HepG2 (cell line): ENCODE data around the gene NDUFB3. TPM values are rescaled to one million over a fixed set of nuclear protein-coding genes. Genes with fewer than 3 reads are reported as not detected.

ENCODE experiments used
- CBX2 ChIP-seq, 2 experiments: fragments of 200-600 bp in 1 of 2; sonication (generic); formaldehyde crosslinking in 1 of 2; IDR thresholded peaks; 2 replicates each; pipeline versions ENCODE4 v1.7.0 to v1.8.1; 2018 to 2022; ENCODE audit warnings: low read depth in 2 of 2, low read length in 1 of 2, mild to moderate bottlenecking in 1 of 2, missing genetic modification reagents in 1 of 2
- CC2D1A ChIP-seq: sonication (generic); formaldehyde crosslinking; IDR thresholded peaks from 2 replicates; pipeline ENCODE4 v1.8.1; 2023; ENCODE audit warnings: mild to moderate bottlenecking, missing genetic modification reagents
- FOSL2 ChIP-seq: sonication (generic); formaldehyde crosslinking; IDR thresholded peaks from 2 replicates; pipeline ENCODE4 v1.4.0; 2020; ENCODE audit warnings: missing genetic modification reagents
- FOXK1 ChIP-seq: sonication (generic); formaldehyde crosslinking; IDR thresholded peaks from 2 replicates; pipeline ENCODE4 v1.4.0; 2020; ENCODE audit warnings: low read depth, missing genetic modification reagents, borderline replicate concordance
- KLF6 ChIP-seq: IDR thresholded peaks from 2 replicates; pipeline ENCODE4 v1.8.0; 2016; ENCODE audit warnings: missing biosample characterization, missing genetic modification reagents
- RCOR2 ChIP-seq: IDR thresholded peaks from 2 replicates; pipeline ENCODE4 v1.6.1; 2016; ENCODE audit warnings: missing biosample characterization, missing genetic modification reagents
- RORA ChIP-seq: sonication (generic); formaldehyde crosslinking; IDR thresholded peaks from 2 replicates; pipeline ENCODE4 v1.5.0; 2020; ENCODE audit warnings: mild to moderate bottlenecking, missing genetic modification reagents, moderate library complexity
- RXRA ChIP-seq: sonication (generic); formaldehyde crosslinking; IDR thresholded peaks from 2 replicates; pipeline ENCODE4 v1.5.1; 2020; ENCODE audit warnings: missing genetic modification reagents
- SOX5 ChIP-seq: IDR thresholded peaks from 2 replicates; pipeline ENCODE4 v1.6.1; 2016; ENCODE audit warnings: borderline replicate concordance
- ZNF382 ChIP-seq: sonication (generic); formaldehyde crosslinking; IDR thresholded peaks from 2 replicates; pipeline ENCODE4 v1.5.0; 2020; ENCODE audit warnings: missing genetic modification reagents, mild to moderate bottlenecking, borderline replicate concordance
- ZNF501 ChIP-seq: sonication (generic); formaldehyde crosslinking; IDR thresholded peaks from 2 replicates; pipeline ENCODE4 v1.5.1; 2020; ENCODE audit warnings: mild to moderate bottlenecking, moderate library complexity, missing genetic modification reagents
- ZNF768 ChIP-seq: sonication (generic); formaldehyde crosslinking; IDR thresholded peaks from 2 replicates; pipeline ENCODE4 v1.4.0; 2020; ENCODE audit warnings: missing genetic modification reagents
- polyA plus RNA-seq, 8 experiments: library from polyadenylated mRNA; depleted of rRNA in 3 of 8; stranded (reverse) in 7 of 8; unstranded in 1 of 8; fragments of >200 nt; fragmentation: Illumina TruSeq in 4 of 8; extraction: Trizol in 4 of 8; gene quantifications; 2 replicates each; pipeline versions ENCODE4 v1.2.1 to v1.2.3, GENCODE V29; 2011 to 2016; ENCODE audit warnings: low read depth in 4 of 8, missing spikeins in 1 of 8, mixed read lengths in 1 of 8; ENCODE audit not compliant: insufficient read depth in 1 of 8
- total RNA-seq, 5 experiments: library from RNA; depleted of rRNA; stranded (reverse); fragments of >200 nt; fragmentation: Illumina TruSeq; extraction: Trizol; gene quantifications; 2 replicates each; pipeline ENCODE4 v1.2.3, GENCODE V29; 2016; ENCODE audit warnings: low read depth in 1 of 5
- TF ChIP-seq, protein P1 (sequence below): sonication (generic); formaldehyde crosslinking; IDR thresholded peaks from 2 replicates; pipeline ENCODE4 v1.4.0; 2020; ENCODE audit warnings: low read depth, missing genetic modification reagents
- TF ChIP-seq, protein P2 (sequence below): sonication (generic); formaldehyde crosslinking; IDR thresholded peaks from 2 replicates; pipeline ENCODE4 v1.5.0; 2020; ENCODE audit warnings: missing genetic modification reagents, mild to moderate bottlenecking, borderline replicate concordance
- TF ChIP-seq, protein P3 (sequence below): sonication (generic); formaldehyde crosslinking; IDR thresholded peaks from 2 replicates; pipeline ENCODE4 v1.5.0; 2020; ENCODE audit warnings: mild to moderate bottlenecking, missing genetic modification reagents, borderline replicate concordance
- TF ChIP-seq, protein P4 (sequence below): sonication (generic); formaldehyde crosslinking; IDR thresholded peaks from 2 replicates; pipeline ENCODE4 v1.8.0; 2023; ENCODE audit warnings: mild to moderate bottlenecking, missing genetic modification reagents
- TF ChIP-seq, protein P5 (sequence below): sonication (generic); formaldehyde crosslinking; IDR thresholded peaks from 2 replicates; pipeline ENCODE4 v1.4.0; 2020; ENCODE audit warnings: mild to moderate bottlenecking, missing genetic modification reagents, borderline replicate concordance

Gene NDUFB3
- total and polyA plus RNA-seq, 2 of the 13 experiments (the other 11 are each of a cell fraction or from before 2014, with no cell fraction given), result 50.7 to 159 TPM

DNA sequence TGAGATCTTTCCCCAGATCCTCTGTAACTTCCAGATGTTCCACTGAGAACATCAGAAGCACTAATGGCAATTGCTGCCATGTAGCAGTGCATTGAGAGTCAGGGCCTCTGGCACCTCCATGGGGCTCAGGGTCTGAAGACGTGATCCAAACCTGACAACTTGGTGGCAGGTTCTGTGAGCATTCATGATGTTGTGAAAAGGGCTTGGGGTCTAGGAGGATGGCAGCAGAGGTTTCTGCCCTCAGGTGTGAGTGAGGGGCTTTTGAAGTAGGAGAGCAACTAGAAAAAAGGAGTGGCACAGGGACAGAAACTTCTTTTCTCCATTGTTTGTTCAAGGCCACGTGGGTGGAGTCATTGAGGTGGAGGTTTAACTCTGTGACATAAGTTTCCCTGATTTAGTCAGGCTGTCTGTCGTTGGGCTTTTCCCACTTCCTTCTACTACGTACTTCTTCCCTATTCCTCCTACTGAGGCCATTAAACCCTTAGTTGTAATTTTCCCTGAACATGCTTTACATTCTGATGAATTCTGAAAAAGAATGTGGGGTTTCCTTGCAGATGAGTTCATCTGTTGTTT, 57.2 kb downstream of the NDUFB3 start (continued):
- no peak for TF ChIP-seq KLF6 (CRISPR knock-in tag)
- TF ChIP-seq FOXK1, result no peak
- TF ChIP-seq, protein P1, sequence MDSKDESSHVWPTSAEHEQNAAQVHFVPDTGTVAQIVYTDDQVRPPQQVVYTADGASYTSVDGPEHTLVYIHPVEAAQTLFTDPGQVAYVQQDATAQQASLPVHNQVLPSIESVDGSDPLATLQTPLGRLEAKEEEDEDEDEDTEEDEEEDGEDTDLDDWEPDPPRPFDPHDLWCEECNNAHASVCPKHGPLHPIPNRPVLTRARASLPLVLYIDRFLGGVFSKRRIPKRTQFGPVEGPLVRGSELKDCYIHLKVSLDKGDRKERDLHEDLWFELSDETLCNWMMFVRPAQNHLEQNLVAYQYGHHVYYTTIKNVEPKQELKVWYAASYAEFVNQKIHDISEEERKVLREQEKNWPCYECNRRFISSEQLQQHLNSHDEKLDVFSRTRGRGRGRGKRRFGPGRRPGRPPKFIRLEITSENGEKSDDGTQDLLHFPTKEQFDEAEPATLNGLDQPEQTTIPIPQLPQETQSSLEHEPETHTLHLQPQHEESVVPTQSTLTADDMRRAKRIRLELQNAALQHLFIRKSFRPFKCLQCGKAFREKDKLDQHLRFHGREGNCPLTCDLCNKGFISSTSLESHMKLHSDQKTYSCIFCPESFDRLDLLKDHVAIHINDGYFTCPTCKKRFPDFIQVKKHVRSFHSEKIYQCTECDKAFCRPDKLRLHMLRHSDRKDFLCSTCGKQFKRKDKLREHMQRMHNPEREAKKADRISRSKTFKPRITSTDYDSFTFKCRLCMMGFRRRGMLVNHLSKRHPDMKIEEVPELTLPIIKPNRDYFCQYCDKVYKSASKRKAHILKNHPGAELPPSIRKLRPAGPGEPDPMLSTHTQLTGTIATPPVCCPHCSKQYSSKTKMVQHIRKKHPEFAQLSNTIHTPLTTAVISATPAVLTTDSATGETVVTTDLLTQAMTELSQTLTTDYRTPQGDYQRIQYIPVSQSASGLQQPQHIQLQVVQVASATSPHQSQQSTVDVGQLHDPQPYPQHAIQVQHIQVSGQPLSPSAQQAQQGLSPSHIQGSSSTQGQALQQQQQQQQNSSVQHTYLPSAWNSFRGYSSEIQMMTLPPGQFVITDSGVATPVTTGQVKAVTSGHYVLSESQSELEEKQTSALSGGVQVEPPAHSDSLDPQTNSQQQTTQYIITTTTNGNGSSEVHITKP (CRISPR knock-in tag), result no peak
- TF ChIP-seq, protein P2, sequence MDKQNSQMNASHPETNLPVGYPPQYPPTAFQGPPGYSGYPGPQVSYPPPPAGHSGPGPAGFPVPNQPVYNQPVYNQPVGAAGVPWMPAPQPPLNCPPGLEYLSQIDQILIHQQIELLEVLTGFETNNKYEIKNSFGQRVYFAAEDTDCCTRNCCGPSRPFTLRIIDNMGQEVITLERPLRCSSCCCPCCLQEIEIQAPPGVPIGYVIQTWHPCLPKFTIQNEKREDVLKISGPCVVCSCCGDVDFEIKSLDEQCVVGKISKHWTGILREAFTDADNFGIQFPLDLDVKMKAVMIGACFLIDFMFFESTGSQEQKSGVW, result no peak
- TF ChIP-seq RORA (CRISPR knock-in tag), result no peak
- TF ChIP-seq CBX2 (IDR thresholded peaks at IDR 0.05; ENCODE audit: low read depth, low read length), result no peak
- no peak for TF ChIP-seq CBX2 (CRISPR knock-in tag; IDR thresholded peaks at IDR 0.05; ENCODE audit: low read depth)
- no peak for TF ChIP-seq ZNF768 (CRISPR knock-in tag)
- 0 out of 2 replicates have a peak, but pooled peaks have one; percentile 23 for TF ChIP-seq RCOR2 (CRISPR knock-in tag)
- TF ChIP-seq SOX5 (CRISPR knock-in tag), result peak; percentile 86
- TF ChIP-seq, protein P3, sequence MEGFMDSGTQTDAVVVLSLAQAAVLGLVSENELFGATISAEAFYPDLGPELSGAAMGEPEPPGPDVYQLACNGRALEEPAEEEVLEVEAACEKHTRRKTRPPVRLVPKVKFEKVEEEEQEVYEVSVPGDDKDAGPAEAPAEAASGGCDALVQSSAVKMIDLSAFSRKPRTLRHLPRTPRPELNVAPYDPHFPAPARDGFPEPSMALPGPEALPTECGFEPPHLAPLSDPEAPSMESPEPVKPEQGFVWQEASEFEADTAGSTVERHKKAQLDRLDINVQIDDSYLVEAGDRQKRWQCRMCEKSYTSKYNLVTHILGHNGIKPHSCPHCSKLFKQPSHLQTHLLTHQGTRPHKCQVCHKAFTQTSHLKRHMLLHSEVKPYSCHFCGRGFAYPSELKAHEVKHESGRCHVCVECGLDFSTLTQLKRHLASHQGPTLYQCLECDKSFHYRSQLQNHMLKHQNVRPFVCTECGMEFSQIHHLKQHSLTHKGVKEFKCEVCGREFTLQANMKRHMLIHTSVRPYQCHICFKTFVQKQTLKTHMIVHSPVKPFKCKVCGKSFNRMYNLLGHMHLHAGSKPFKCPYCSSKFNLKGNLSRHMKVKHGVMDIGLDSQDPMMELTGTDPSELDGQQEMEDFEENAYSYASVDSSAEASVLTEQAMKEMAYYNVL, result peak; percentile 32; the same call in 1 of the 2 replicates
- no peak for TF ChIP-seq FOSL2
- no peak for TF ChIP-seq ZNF382 (CRISPR knock-in tag)
- TF ChIP-seq, protein P4, sequence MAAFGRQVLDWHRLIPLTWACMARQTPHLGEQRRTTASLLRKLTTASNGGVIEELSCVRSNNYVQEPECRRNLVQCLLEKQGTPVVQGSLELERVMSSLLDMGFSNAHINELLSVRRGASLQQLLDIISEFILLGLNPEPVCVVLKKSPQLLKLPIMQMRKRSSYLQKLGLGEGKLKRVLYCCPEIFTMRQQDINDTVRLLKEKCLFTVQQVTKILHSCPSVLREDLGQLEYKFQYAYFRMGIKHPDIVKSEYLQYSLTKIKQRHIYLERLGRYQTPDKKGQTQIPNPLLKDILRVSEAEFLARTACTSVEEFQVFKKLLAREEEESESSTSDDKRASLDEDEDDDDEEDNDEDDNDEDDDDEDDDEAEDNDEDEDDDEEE (CRISPR knock-in tag), result no peak
- TF ChIP-seq, protein P5, sequence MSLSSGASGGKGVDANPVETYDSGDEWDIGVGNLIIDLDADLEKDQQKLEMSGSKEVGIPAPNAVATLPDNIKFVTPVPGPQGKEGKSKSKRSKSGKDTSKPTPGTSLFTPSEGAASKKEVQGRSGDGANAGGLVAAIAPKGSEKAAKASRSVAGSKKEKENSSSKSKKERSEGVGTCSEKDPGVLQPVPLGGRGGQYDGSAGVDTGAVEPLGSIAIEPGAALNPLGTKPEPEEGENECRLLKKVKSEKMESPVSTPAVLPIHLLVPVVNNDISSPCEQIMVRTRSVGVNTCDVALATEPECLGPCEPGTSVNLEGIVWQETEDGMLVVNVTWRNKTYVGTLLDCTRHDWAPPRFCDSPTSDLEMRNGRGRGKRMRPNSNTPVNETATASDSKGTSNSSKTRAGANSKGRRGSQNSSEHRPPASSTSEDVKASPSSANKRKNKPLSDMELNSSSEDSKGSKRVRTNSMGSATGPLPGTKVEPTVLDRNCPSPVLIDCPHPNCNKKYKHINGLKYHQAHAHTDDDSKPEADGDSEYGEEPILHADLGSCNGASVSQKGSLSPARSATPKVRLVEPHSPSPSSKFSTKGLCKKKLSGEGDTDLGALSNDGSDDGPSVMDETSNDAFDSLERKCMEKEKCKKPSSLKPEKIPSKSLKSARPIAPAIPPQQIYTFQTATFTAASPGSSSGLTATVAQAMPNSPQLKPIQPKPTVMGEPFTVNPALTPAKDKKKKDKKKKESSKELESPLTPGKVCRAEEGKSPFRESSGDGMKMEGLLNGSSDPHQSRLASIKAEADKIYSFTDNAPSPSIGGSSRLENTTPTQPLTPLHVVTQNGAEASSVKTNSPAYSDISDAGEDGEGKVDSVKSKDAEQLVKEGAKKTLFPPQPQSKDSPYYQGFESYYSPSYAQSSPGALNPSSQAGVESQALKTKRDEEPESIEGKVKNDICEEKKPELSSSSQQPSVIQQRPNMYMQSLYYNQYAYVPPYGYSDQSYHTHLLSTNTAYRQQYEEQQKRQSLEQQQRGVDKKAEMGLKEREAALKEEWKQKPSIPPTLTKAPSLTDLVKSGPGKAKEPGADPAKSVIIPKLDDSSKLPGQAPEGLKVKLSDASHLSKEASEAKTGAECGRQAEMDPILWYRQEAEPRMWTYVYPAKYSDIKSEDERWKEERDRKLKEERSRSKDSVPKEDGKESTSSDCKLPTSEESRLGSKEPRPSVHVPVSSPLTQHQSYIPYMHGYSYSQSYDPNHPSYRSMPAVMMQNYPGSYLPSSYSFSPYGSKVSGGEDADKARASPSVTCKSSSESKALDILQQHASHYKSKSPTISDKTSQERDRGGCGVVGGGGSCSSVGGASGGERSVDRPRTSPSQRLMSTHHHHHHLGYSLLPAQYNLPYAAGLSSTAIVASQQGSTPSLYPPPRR, result no peak
- no peak for TF ChIP-seq CC2D1A (CRISPR knock-in tag)
- 0 out of 2 replicates have a peak, but pooled peaks have one; percentile 17 for TF ChIP-seq ZNF501
- 0 out of 2 replicates have a peak, but pooled peaks have one; percentile 45 for TF ChIP-seq RXRA (CRISPR knock-in tag)
